GM15510 (cell line): Measurements from ENCODE around the gene SPATC1L.

Experiments used
- POLR2A ChIP-seq: IDR thresholded peaks from 3 replicates; pipeline ENCODE4 v1.6.1; 2011; ENCODE audit warnings: borderline replicate concordance; ENCODE audit not compliant: insufficient read length; ENCODE audit errors: extremely low read depth

Gene SPATC1L

DNA sequence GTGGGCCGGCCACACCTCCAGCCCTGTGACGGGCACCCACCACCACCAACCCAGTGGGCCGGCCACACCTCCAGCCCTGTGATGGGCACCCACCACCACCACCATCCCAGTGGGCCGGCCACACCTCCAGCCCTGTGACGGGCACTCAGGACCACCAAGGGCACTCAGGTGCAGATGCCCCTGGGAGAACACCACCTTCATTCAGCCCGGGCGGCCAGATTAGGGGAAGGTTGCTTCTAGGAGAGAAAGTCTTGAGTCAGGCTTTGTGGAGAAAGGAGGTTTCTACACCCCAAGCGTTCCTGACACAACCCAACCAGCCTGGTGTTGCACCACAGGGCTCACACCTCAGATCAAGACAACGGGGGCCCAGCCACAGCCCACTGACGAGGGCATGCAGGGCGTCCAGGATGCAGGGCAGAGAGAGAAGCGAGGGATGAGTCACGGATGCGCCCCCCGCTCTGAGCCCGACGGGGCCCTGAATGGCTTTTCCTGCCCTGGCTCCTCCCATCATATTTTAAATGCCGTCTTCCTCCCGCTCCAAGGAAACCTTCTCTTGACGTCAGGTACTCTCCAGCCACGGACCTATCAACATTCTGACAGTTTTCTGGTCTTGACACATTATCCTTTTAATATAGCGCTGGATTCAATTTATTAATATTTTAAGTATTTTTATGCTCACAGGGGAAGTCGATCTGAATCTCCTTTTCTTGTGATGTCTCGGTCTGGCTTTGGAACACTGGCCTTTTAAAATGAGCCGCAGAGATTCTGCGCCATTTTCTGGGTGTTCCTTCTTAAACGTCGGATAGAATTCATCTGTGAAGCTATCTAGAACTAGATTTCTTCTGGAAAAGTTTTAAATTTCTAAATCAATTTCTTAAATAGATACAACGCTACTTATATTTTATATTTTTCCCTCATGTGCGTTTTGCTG, 631 bp upstream of the SPATC1L start:
- peak; percentile 35 for TF ChIP-seq POLR2A

DNA sequence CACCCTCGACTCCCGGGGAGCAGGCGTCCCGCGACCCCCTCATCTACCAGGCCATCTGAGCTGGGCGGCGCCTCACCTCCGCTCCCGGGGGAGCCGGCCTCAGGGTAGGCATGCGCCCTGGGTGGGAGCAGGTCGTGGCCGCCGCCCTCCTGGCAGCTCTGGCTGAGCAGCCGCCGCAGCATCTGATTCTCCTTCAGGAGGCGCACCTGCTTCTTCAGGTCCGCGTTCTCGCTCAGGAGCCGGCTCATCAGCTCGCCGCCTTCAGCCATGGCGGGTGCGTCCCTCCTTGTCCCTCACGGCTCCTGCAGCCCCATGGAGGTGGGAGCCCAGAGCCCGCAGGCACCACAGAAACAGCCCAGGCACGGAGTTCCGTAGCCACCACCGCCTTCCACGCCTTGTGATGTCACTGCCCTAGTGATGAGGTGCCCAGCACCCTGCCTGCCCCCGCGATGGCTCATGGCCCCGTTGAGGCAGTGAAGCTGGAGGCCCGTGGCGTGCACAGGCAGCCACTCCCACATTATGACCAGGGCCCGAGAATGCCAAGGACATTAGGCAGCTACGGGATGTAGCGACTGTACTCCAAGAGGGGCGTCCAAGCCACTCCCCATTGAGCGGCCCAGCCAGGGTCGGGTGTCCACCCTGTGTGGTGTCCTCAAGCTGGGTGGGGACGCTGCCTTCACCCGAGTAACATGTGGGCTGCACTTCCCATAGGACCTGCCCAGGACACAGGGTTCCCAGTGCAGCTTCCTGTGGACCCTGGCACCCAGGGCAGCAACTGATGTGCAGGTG, 1.5 kb downstream of the SPATC1L start:
- TF ChIP-seq POLR2A, result no peak

DNA sequence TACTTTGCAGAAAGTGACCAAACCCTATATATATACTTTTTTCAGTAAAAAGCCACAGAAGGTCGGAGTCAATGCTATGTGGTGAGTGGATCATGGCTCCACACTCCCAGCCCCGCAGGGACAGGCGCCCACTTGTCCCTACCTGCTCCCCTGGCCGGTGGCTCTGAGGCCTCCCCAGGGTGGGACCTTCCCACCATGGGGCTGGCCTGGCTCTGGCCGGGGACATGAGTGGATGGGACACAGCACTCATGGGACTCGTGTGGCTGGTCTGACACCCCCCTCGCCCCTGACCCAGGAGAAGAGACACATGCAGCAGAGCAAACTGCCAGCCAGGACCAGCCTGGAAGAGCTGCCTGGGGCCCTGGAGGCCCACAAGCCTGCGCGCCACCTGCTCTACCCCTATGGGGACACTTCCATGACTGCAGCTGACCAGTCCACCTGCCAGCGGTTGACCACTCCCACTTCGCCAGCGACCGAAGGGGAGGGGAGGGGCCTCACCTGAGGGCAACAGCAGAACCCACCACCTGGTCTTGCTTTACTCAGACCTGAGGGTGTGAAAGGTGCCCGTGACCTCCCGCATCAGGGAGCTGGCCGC, 2.2 kb downstream of the SPATC1L start:
- no peak for TF ChIP-seq POLR2A

DNA sequence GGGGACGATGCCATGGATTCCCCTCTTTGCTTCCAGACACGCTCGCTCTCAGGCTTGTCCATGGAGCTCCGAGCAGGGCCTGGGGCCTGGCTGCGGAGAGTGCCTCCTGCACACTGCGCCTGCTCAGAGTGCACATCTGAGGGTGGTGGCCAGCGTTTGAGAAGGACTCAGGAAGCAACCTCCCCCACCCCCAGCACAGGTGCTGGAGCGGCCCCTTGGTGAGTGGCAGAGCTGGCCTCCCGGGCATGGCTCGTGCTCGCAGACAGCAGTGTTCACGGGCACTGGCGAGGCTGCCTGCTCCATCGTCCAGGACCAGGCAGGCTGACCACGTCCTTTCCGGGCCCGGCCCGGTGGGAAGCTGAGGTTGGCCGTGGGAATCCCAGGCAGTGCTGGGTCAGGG, 2.8 kb downstream of the SPATC1L start:
- no peak for TF ChIP-seq POLR2A

DNA sequence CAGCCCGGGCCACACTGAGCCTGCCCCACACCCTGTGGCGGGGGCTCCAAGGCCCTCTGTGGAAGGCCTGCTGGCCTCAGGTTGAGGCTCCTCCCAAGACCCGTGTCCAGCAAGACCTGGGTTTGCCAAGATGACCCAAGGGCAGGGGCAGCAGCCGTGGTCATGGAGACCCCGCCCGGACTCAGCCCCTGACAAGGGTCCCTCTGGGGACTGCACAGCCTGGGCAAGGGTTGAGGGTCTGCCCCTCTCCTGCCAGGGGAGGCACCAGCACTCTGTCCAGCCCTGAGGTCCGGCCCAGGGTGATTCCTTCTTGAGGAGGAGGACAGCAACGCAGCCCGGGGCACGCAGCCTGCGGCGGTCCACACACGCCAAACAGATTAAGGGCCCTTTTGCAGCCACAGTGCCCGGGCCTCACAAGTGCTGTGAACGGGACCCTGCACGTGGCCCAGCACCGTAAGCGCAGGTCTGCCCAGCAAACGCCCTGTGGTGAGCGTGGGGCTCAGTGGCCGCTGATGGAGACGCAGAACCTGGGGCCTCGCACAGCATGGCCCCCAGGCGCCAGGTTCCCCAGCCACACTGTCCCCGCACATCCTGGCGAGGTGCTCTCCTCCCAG, 3.4 kb downstream of the SPATC1L start:
- no peak for TF ChIP-seq POLR2A

DNA sequence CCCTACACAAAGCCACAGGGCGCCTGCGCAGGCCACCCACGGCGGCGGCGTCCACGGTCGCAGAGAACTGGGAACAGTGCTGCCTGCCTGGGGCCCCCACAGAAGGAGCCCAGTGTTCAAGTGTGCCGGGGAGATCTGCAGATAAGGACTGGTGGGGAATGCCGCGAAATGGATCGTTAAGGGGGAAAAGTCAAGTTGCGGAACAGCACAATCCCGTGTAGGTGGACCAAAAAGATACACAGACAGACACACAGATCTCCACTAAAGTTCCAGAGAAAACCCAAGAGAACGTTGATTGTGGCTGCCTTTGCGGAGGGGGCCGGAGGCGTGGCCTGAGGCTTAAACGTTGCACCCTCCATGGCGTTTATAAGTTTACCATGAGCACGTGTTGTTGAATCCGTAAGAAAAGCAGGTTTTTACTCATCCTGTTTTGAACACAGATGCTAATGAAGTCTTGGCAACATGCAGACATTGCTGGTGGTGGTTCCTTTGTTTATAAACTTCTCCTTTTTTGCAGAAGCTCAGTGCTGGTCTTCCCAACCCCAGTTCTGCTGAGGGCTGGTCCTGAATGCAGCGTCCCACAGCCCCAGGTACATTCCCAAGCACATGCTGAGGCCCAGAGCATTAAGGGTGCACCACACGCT, 4.1 kb downstream of the SPATC1L start:
- no peak for TF ChIP-seq POLR2A

- no peak for TF ChIP-seq POLR2A
Measured at GRCh38 chr21:46179708-46180078, 4.6 kb downstream of the SPATC1L start.

DNA sequence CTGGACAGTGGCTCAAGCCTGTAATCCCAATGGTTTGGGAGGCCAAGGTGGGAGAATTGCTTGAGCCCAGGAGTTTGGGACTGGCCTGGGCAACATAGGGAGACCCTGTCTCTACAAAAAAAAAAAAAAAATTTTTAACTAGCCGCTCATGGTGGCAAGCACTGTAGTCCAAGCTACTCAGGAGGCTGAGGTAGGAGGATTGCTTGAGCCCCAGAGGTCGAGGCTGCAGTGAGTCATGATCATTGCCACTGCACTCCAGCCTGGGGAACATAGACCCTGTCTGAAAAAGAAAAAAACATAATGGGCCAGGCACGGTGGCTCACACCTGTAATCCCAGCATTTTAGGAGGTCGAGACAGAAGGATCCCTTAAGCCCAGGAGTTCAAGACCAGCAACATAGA, 5.3 kb downstream of the SPATC1L start:
- no peak for TF ChIP-seq POLR2A

- no peak for TF ChIP-seq POLR2A
Measured at GRCh38 chr21:46173573-46173972, 10.7 kb downstream of the SPATC1L start.

DNA sequence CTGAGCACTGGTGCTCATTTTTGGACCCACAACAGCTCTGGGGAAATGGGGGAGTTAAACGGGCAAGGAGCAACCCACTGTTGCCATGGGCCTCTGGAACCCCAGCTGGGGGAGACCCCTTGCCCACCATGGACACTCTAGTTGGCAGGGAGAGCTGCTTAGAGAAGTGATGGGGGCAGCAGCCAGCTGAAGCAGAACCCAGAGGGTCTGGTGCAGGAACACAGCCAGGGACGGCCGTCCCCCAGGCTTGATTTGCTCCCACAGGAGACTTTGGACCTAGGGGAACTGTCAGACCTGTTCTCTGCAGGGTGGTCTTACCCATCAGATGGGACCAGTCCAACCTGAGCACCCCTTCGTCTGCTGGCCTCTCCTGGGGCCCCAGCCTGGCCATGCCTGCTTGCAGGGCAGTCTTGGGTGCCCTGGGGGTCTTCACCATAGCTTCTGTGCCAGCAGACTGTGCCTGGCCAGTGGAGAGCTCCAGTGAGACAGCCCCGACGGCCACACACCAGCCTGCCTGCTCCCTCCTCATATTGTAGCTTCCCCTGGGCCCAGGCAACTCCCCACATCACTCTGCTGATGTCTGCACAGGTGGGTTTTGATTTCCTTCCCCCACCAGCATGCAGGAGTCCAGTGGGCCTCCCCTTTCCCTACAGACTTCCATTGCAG, 11.3 kb downstream of the SPATC1L start:
- TF ChIP-seq POLR2A, result no peak

DNA sequence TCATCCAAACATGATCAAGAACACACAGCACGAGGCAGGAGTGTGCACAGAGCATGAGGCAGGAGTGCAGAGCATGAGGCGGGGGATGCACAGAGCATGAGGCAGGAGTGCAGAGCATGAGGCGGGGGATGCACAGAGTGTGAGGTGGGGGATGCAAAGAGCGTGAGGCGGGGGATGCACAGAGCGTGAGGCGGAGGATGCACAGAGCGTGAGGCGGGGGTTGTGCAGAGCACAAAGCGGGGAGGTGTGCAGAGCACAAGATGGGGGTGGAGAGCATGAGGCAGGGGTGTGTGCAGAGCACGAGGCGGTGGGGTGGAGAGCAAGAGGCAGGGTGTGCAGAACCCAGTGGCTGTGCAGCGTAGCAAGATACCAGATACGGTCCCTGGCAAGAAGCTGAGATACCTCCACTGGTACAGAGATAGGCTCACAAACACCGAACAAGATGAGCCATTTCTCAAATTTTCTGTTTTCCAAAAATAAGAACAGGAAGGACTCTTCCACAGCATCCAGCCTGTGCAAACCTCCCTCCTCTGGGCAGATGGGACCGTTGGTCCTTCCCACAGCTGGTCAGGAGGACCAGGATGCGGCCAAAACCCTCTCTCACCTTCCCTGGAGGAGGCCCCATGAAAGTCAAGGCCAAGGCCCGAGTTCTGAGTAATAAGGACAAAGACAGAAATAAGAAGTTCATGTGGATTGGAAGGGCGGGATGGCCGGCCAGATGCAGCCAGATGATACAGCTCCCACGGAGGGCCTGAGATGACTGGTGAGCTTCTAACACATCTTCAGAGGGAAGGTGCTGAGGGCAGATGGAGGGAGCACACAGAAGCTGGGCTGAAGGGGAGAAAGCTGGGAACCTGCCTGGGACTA, 12.0 kb downstream of the SPATC1L start:
- TF ChIP-seq POLR2A, result no peak

GRCh38 chr21:46171585-46171984, 12.7 kb downstream of the SPATC1L start:
- no peak for TF ChIP-seq POLR2A
